ENCODE measurements around the gene CIRBP.

GRCh38 chr19:1271528-1272422, 2.6 kb downstream of the CIRBP start:
- no peak for TF ChIP-seq FOXM1 (IDR thresholded peaks at IDR 0.05; ENCODE audit: borderline replicate concordance, low read depth)
- TF ChIP-seq TCF12 (IDR thresholded peaks at IDR 0.05; ENCODE audit: low read depth): no peak
- TF ChIP-seq, protein P1, sequence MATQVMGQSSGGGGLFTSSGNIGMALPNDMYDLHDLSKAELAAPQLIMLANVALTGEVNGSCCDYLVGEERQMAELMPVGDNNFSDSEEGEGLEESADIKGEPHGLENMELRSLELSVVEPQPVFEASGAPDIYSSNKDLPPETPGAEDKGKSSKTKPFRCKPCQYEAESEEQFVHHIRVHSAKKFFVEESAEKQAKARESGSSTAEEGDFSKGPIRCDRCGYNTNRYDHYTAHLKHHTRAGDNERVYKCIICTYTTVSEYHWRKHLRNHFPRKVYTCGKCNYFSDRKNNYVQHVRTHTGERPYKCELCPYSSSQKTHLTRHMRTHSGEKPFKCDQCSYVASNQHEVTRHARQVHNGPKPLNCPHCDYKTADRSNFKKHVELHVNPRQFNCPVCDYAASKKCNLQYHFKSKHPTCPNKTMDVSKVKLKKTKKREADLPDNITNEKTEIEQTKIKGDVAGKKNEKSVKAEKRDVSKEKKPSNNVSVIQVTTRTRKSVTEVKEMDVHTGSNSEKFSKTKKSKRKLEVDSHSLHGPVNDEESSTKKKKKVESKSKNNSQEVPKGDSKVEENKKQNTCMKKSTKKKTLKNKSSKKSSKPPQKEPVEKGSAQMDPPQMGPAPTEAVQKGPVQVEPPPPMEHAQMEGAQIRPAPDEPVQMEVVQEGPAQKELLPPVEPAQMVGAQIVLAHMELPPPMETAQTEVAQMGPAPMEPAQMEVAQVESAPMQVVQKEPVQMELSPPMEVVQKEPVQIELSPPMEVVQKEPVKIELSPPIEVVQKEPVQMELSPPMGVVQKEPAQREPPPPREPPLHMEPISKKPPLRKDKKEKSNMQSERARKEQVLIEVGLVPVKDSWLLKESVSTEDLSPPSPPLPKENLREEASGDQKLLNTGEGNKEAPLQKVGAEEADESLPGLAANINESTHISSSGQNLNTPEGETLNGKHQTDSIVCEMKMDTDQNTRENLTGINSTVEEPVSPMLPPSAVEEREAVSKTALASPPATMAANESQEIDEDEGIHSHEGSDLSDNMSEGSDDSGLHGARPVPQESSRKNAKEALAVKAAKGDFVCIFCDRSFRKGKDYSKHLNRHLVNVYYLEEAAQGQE (IDR thresholded peaks at IDR 0.05; ENCODE audit: low read depth): no peak
- no peak for TF ChIP-seq CREB1 (IDR thresholded peaks at IDR 0.05; ENCODE audit: low read depth)
- no peak for TF ChIP-seq NFIC (IDR thresholded peaks at IDR 0.05)
- no peak for TF ChIP-seq CEBPB (IDR thresholded peaks at IDR 0.05)
- no peak for TF ChIP-seq EP300 (IDR thresholded peaks at IDR 0.05; ENCODE audit: borderline replicate concordance)
- TF ChIP-seq, protein P2, sequence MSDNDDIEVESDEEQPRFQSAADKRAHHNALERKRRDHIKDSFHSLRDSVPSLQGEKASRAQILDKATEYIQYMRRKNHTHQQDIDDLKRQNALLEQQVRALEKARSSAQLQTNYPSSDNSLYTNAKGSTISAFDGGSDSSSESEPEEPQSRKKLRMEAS (IDR thresholded peaks at IDR 0.05): no peak
- TF ChIP-seq TAF1 (IDR thresholded peaks at IDR 0.05; ENCODE audit: low read depth): no peak
- TF ChIP-seq, protein P3, sequence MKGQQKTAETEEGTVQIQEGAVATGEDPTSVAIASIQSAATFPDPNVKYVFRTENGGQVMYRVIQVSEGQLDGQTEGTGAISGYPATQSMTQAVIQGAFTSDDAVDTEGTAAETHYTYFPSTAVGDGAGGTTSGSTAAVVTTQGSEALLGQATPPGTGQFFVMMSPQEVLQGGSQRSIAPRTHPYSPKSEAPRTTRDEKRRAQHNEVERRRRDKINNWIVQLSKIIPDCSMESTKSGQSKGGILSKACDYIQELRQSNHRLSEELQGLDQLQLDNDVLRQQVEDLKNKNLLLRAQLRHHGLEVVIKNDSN (IDR thresholded peaks at IDR 0.05): no peak
- TF ChIP-seq YY1 (IDR thresholded peaks at IDR 0.05; ENCODE audit: low read depth): no peak
- TF ChIP-seq ZBTB7A (IDR thresholded peaks at IDR 0.05; ENCODE audit: low read depth): no peak
- no peak for TF ChIP-seq TEAD4 (IDR thresholded peaks at IDR 0.05)

All from Ishikawa (cell line).